Thoracic aorta (tissue), 2 donors: ENCODE results near the gene FAM163A. TPM values are rescaled to one million over a fixed set of nuclear protein-coding genes. Genes with fewer than 3 reads are reported as not detected.
"Not testable (repeated sequence)": the region's sequence is repeated elsewhere in the genome, so short reads cannot be mapped to it uniquely, and the experiment has no call there.

Experiments used
- ATAC-seq: fragments of 150-250 bp; one replicate; pipeline ENCODE4 v1.8.0; 2017; ENCODE audit warnings: low read depth; ENCODE audit not compliant: insufficient number of reproducible peaks, low FRiP score
- DNase-seq: peaks from one replicate; pipeline ENCODE4 v3.0.0-alpha.2; 2020; ENCODE audit warnings: low spot score
- H3K27ac ChIP-seq, 2 donors: fragments of 200-600 bp; sonication (generic); 1 replicate in 1 of 2; 2 replicates in 1 of 2; pipeline ENCODE4 v1.5.1; 2016; ENCODE audit warnings: mild to moderate bottlenecking in 2 of 2, moderate library complexity in 2 of 2
- H3K27me3 ChIP-seq: fragments of 200-600 bp; sonication (generic); replicated peaks from 2 replicates; pipeline ENCODE4 v1.6.0; 2016; ENCODE audit warnings: mild to moderate bottlenecking; ENCODE audit not compliant: insufficient read depth
- H3K36me3 ChIP-seq: fragments of 200-600 bp; sonication (generic); one replicate; pipeline ENCODE4 v1.5.1; 2016
- H3K4me1 ChIP-seq, 2 donors: fragments of 200-600 bp; sonication (generic); 1 replicate in 1 of 2; 2 replicates in 1 of 2; pipeline versions ENCODE4 v1.5.1 to v1.6.0; 2016; ENCODE audit warnings: low read depth in 2 of 2, mild to moderate bottlenecking in 1 of 2; ENCODE audit not compliant: control insufficient read depth in 1 of 2
- H3K4me3 ChIP-seq: fragments of 200-600 bp; sonication (generic); 2 replicates; pipeline ENCODE4 v1.5.1; 2016; ENCODE audit warnings: mild to moderate bottlenecking
- H3K9me3 ChIP-seq: fragments of 200-600 bp; sonication (generic); 2 replicates; pipeline ENCODE4 v1.5.1; 2016
- CTCF ChIP-seq: fragments of 200-600 bp; sonication (generic); IDR thresholded peaks from one replicate; pipeline ENCODE4 v1.5.1; 2019; ENCODE audit warnings: antibody characterized with exemption
- total RNA-seq, 2 donors: library from RNA; depleted of rRNA; stranded (reverse); fragments of >200 nt; gene quantifications; one replicate each; pipeline versions ENCODE4 v1.1.0 to v1.2.3, GENCODE V29; 2016

Gene FAM163A
- total RNA-seq, 2 donors from 2014 or later: not detected

GRCh38 chr1:179848233-179848632, 105.1 kb downstream of the FAM163A start:
- no peak for TF ChIP-seq CTCF
- DNase-seq (no peak), ATAC-seq (no peak)
- no peaks in the 10 kb centered on the region for H3K9me3 ChIP-seq
- peaks cover 30% of the 10 kb centered on the region for H3K36me3 ChIP-seq
- H3K4me3 ChIP-seq: no peak overlapping the region
- no peaks in the 10 kb centered on the region for H3K4me1 ChIP-seq
- no peak overlapping the region for H3K27ac ChIP-seq
- no peaks in the 10 kb centered on the region for H3K27me3 ChIP-seq

- Histone ChIP-seq H3K9me3 (no peaks in the 10 kb centered on the region), H3K4me3 (no peak overlapping the region), H3K27ac (no peak overlapping the region), H3K27me3 (no peaks in the 10 kb centered on the region), H3K36me3 (peaks cover 24% of the 10 kb centered on the region), H3K4me1 (no peaks in the 10 kb centered on the region)
- DNase-seq: no peak
- no peak for ATAC-seq
- TF ChIP-seq CTCF: no peak
Observed at GRCh38 chr1:179853102-179853501, 110.0 kb downstream of the FAM163A start.

GRCh38 chr1:179855831-179856230, 112.7 kb downstream of the FAM163A start:
- H3K27ac ChIP-seq, ATAC-seq, DNase-seq, H3K36me3 ChIP-seq, H3K9me3 ChIP-seq, H3K27me3 ChIP-seq, H3K4me1 ChIP-seq, H3K4me3 ChIP-seq: not testable (repeated sequence)

- no peaks in the 10 kb centered on the region for H3K4me1 ChIP-seq
- H3K4me3 ChIP-seq: no peak overlapping the region
- TF ChIP-seq CTCF: no peak
- DNase-seq: no peak
- no peaks in the 10 kb centered on the region for H3K27me3 ChIP-seq
- H3K27ac ChIP-seq: no peak overlapping the region
- no peak for ATAC-seq
- peaks cover 3% of the 10 kb centered on the region for H3K36me3 ChIP-seq
- no peaks in the 10 kb centered on the region for H3K9me3 ChIP-seq
Observed at GRCh38 chr1:179856296-179856695, 113.2 kb downstream of the FAM163A start.

GRCh38 chr1:179857009-179857408, 113.9 kb downstream of the FAM163A start:
- no peak for ATAC-seq
- Histone ChIP-seq H3K4me1 (no peaks in the 10 kb centered on the region), H3K27ac (no peak overlapping the region), H3K27me3 (no peaks in the 10 kb centered on the region), H3K4me3 (no peak overlapping the region), H3K9me3 (no peaks in the 10 kb centered on the region), H3K36me3 (peaks cover 3% of the 10 kb centered on the region)
- TF ChIP-seq CTCF: no peak
- DNase-seq: no peak

- Histone ChIP-seq H3K4me1 (no peaks in the 10 kb centered on the region), H3K4me3 (no peak overlapping the region), H3K36me3 (peaks cover 12% of the 10 kb centered on the region), H3K9me3 (no peaks in the 10 kb centered on the region), H3K27me3 (no peaks in the 10 kb centered on the region), H3K27ac (no peak overlapping the region)
- DNase-seq: no peak
- no peak for TF ChIP-seq CTCF
- ATAC-seq: no peak
Observed at GRCh38 chr1:179860652-179861051, 117.6 kb downstream of the FAM163A start.
